ENCODE results near the gene CTSZ. TPM values are rescaled to one million over a fixed set of nuclear protein-coding genes. Genes with fewer than 3 reads are reported as not detected.

CTSZ gene
- total RNA-seq, 1 experiment from 2014 or later, result 194 TPM

GRCh38 chr20:59027741-59028320 lies 20.8 kb upstream of the CTSZ start:
- Histone ChIP-seq H3K9me2 (ENCODE audit: insufficient read depth) (no peaks in the 10 kb centered on the region), H3K36me3 (ENCODE audit: low read depth) (peaks cover 56% of the 10 kb centered on the region), H3F3A (ENCODE audit: insufficient read depth, low read depth) (peaks cover 17% of the 10 kb centered on the region), H3K9me3 (ENCODE audit: insufficient read depth, low read depth) (no peaks in the 10 kb centered on the region), H3K4me3 (no peak overlapping the region), H3K27me3 (ENCODE audit: insufficient read depth, low read depth) (no peaks in the 10 kb centered on the region), H3K79me2 (ENCODE audit: low read depth) (peaks cover 74% of the 10 kb centered on the region), H4K20me1 (ENCODE audit: insufficient read depth) (peaks cover 28% of the 10 kb centered on the region), H3K27ac (no peak overlapping the region), H3K4me1 (replicated peaks; ENCODE audit: insufficient read depth) (peaks cover 35% of the 10 kb centered on the region), H3K4me2 (no peak overlapping the region), H2AFZ (no peak overlapping the region)
- DNase-seq, result no peak
- TF ChIP-seq EZH2 (IDR thresholded peaks at IDR 0.05; ENCODE audit: low read depth), result no peak
- no peak for TF ChIP-seq CTCF (conservative IDR thresholded peaks at IDR 0.05)
- no TSS peak for BruUV-seq (replicated peaks)
- CTCF ChIA-PET, result no interaction called here
- intact Hi-C loops (cut with micrococcal nuclease; ENCODE audit: unreplicated experiment), result no loop called here
- POLR2A ChIA-PET (ENCODE audit: unreplicated experiment), result no interaction called here

- H2AFZ ChIP-seq, result no peak overlapping the region
- peaks cover 28% of the 10 kb centered on the region for H4K20me1 ChIP-seq (ENCODE audit: insufficient read depth)
- H3K9me2 ChIP-seq (ENCODE audit: insufficient read depth), result no peaks in the 10 kb centered on the region
- H3K4me3 ChIP-seq, result no peak overlapping the region
- ChIA-PET POLR2A (ENCODE audit: unreplicated experiment) (no interaction called here), CTCF (no interaction called here)
- peaks cover 41% of the 10 kb centered on the region for H3K4me1 ChIP-seq (replicated peaks; ENCODE audit: insufficient read depth)
- no peaks in the 10 kb centered on the region for H3K9me3 ChIP-seq (ENCODE audit: insufficient read depth, low read depth)
- peaks cover 56% of the 10 kb centered on the region for H3K36me3 ChIP-seq (ENCODE audit: low read depth)
- H3K27ac ChIP-seq, result no peak overlapping the region
- peaks cover 19% of the 10 kb centered on the region for H3F3A ChIP-seq (ENCODE audit: insufficient read depth, low read depth)
- intact Hi-C loops (cut with micrococcal nuclease; ENCODE audit: unreplicated experiment), result no loop called here
- no peak for DNase-seq
- no TSS peak for BruUV-seq (replicated peaks)
- peaks cover 74% of the 10 kb centered on the region for H3K79me2 ChIP-seq (ENCODE audit: low read depth)
- no peaks in the 10 kb centered on the region for H3K27me3 ChIP-seq (ENCODE audit: insufficient read depth, low read depth)
- no peak overlapping the region for H3K4me2 ChIP-seq
- TF ChIP-seq CTCF (conservative IDR thresholded peaks at IDR 0.05) (no peak), EZH2 (IDR thresholded peaks at IDR 0.05; ENCODE audit: low read depth) (no peak)
Measured at GRCh38 chr20:59026904-59027740, 20.1 kb upstream of the CTSZ start.

GRCh38 chr20:59025511-59025910 lies 18.5 kb upstream of the CTSZ start:
- Histone ChIP-seq H3K36me3 (ENCODE audit: low read depth) (peaks cover 56% of the 10 kb centered on the region), H4K20me1 (ENCODE audit: insufficient read depth) (peaks cover 21% of the 10 kb centered on the region), H3K9me3 (ENCODE audit: insufficient read depth, low read depth) (no peaks in the 10 kb centered on the region), H3K4me3 (no peak overlapping the region), H3K9me2 (ENCODE audit: insufficient read depth) (no peaks in the 10 kb centered on the region), H3K27me3 (ENCODE audit: insufficient read depth, low read depth) (no peaks in the 10 kb centered on the region), H3K4me2 (no peak overlapping the region), H2AFZ (no peak overlapping the region), H3K79me2 (ENCODE audit: low read depth) (peaks cover 58% of the 10 kb centered on the region), H3K4me1 (replicated peaks; ENCODE audit: insufficient read depth) (peaks cover 47% of the 10 kb centered on the region), H3K27ac (no peak overlapping the region), H3F3A (ENCODE audit: insufficient read depth, low read depth) (peaks cover 35% of the 10 kb centered on the region)
- intact Hi-C loops (cut with micrococcal nuclease; ENCODE audit: unreplicated experiment), result no loop called here
- no peak for DNase-seq
- BruUV-seq (replicated peaks), result no TSS peak
- TF ChIP-seq CTCF (conservative IDR thresholded peaks at IDR 0.05) (no peak), EZH2 (IDR thresholded peaks at IDR 0.05; ENCODE audit: low read depth) (no peak)
- ChIA-PET POLR2A (ENCODE audit: unreplicated experiment) (no interaction called here), CTCF (no interaction called here)

Data from PC-9 (cell line).